ENCODE data around the gene ZNF532.

GRCh38 chr18:58905777-58906428, 41.2 kb downstream of the ZNF532 start:
- TF ChIP-seq CTCF (IDR thresholded peaks at IDR 0.05) (no peak), EP300 (IDR thresholded peaks at IDR 0.05) (no peak)

Measured in upper lobe of left lung (tissue), 4 donors.